ENCODE measurements around the gene PRKRIP1.
"Not testable (repeated sequence)": the region's sequence is repeated elsewhere in the genome, so short reads cannot be mapped to it uniquely, and the experiment has no call there.

The PRKRIP1 gene, protein sequence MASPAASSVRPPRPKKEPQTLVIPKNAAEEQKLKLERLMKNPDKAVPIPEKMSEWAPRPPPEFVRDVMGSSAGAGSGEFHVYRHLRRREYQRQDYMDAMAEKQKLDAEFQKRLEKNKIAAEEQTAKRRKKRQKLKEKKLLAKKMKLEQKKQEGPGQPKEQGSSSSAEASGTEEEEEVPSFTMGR

DNA sequence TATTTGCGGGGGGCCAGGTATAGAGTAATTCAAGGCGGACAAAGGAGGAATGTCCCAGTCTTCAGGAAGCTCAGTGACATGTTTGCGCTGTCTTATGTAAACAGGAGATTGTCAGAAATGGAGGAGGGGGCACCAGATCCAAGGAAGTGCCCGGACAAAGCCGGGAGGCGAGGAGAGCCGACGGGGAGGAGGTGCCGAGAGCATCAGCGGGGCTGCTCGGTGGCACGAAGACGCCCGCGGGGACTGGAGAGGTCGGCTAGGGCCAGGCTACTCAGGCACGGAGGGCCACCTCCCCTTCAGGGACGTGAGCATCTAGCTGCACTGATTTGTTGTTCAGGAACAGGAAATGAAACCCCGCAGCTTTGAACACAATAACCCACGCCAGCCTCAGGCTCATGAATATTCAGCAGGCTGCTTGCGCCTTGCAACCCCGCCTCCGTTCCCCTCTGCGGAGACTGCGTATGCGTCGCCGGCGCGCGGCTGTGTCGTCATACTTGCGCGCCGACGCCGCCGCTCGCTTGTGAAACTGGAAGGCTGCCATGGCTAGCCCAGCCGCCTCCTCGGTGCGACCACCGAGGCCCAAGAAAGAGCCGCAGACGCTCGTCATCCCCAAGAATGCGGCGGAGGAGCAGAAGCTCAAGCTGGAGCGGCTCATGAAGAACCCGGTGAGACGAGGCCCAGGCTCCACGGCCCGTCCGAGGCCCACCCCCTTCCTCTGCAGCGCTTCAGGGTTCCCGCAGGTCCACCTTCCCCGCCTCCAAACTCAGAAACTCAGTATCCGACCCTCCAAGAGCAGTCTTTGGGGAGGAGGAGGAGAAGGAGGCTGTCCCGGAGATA, at the start of gene PRKRIP1:
Gene PRKRIP1, plus strand, starts transcription at position 491 of the 837 bp plus-strand sequence. Its CDS starts 49 bp downstream, at position 540.
- peak; percentile 61 to 91 for DNase-seq (ENCODE audit: low read depth in 1 of 2, low spot score in 1 of 2)
- in situ Hi-C loops (cut with HindIII; ENCODE audit: low pct_unique_long_range_greater_than_20kb, low sequenced_read_pairs), result no loop called here
- TF ChIP-seq JUND (IDR thresholded peaks at IDR 0.05; ENCODE audit: low read depth), result no peak

- DNase-seq (ENCODE audit: low read depth in 1 of 2, low spot score in 1 of 2); in situ Hi-C loops (cut with HindIII; ENCODE audit: low pct_unique_long_range_greater_than_20kb, low sequenced_read_pairs): not testable (repeated sequence)
Observed at GRCh38 chr7:102346983-102347382, 49.2 kb upstream of the PRKRIP1 start.

- in situ Hi-C loops (cut with HindIII; ENCODE audit: low pct_unique_long_range_greater_than_20kb, low sequenced_read_pairs); DNase-seq (ENCODE audit: low read depth in 1 of 2, low spot score in 1 of 2): not testable (repeated sequence)
Observed at GRCh38 chr7:102356344-102356743, 39.8 kb upstream of the PRKRIP1 start, which contains the start of gene SPDYE6. TSS of gene SPDYE6 (minus strand) at chr7:102356444. CDS start at chr7:102356023, 421 bp downstream.

GRCh38 chr7:102363549-102364393, 32.4 kb upstream of the PRKRIP1 start:
- DNase-seq (ENCODE audit: low read depth in 1 of 2, low spot score in 1 of 2), result peak; percentile 30 to 99
- in situ Hi-C loops (cut with HindIII; ENCODE audit: low pct_unique_long_range_greater_than_20kb, low sequenced_read_pairs), result not testable (repeated sequence)

DNA sequence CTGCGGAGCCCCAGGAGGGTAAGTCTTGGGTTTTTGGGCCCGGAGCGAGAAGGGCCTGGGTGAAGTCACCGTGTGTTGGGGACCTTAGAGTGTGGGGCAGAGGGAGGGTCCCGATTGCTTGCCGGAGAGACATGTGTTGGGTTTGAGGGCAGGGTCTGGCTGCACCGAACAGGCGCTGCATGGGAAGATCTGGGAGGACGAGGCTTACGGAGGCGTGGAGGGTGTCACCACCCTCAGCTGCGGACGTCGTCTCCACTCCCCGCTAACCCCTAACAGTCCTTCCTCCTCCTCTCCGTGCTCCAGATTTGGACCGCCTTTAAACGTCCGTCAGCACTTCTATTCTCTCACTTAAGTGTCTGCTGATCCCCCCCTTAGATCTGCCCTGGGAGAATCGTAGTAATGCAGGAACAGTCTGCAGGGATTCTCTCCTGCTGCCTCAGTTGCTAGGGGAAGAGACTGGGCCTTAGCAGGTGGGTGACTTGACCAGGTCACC, 31.7 kb upstream of the PRKRIP1 start:
- DNase-seq (ENCODE audit: low read depth in 1 of 2, low spot score in 1 of 2); in situ Hi-C loops (cut with HindIII; ENCODE audit: low pct_unique_long_range_greater_than_20kb, low sequenced_read_pairs): not testable (repeated sequence)

- DNase-seq (ENCODE audit: low read depth in 1 of 2, low spot score in 1 of 2); in situ Hi-C loops (cut with HindIII; ENCODE audit: low pct_unique_long_range_greater_than_20kb, low sequenced_read_pairs): not testable (repeated sequence)
Observed at GRCh38 chr7:102365390-102365789, 30.8 kb upstream of the PRKRIP1 start.

DNA sequence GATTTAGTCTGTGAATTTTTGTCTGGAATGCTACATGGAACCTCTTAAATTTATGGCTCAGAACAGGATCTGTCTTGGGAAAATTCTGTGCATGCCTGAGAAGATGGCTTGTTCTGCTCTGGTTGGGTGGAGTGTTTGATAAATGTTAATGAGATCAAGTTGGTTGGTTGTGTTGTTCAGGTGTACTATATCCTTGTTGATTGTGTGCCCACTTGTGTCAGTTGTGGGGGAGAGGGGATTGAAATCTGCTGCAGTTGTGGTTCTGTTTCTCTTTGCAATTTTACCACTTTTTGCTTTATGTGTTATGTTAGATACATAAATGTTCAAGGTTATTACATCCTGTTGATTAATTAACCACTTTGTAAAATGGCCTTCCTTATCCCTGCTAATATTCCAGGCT, 26.1 kb upstream of the PRKRIP1 start:
- in situ Hi-C loops (cut with HindIII; ENCODE audit: low pct_unique_long_range_greater_than_20kb, low sequenced_read_pairs); DNase-seq (ENCODE audit: low read depth in 1 of 2, low spot score in 1 of 2): not testable (repeated sequence)

- in situ Hi-C loops (cut with HindIII; ENCODE audit: low pct_unique_long_range_greater_than_20kb, low sequenced_read_pairs); DNase-seq (ENCODE audit: low read depth in 1 of 2, low spot score in 1 of 2): not testable (repeated sequence)
Observed at GRCh38 chr7:102372796-102373195, 23.4 kb upstream of the PRKRIP1 start.

- DNase-seq (ENCODE audit: low read depth in 1 of 2, low spot score in 1 of 2), result no peak
- TF ChIP-seq JUND (IDR thresholded peaks at IDR 0.05; ENCODE audit: low read depth), result no peak
- in situ Hi-C loops (cut with HindIII; ENCODE audit: low pct_unique_long_range_greater_than_20kb, low sequenced_read_pairs), result no loop called here
Observed at GRCh38 chr7:102376964-102377466, 19.1 kb upstream of the PRKRIP1 start.

DNA sequence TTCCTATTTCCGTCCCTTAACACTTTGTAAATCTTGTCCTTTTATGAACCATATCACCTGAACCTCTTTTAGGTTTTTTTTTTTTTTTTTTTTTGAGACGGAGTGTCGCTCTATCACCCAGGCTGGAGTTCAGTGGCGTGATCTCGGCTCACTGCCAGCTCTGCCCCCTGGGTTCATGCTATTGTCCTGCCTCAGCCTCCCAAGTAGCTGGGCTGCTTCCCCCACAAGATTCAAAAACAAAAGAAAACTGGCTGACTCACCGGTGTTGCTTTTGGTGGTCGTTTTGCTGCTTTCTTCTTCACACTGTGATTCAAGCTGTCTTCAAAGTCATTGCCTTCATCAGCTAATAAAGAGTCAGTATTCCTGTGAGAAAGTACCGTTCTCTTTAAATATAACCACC, 15.3 kb upstream of the PRKRIP1 start:
- in situ Hi-C loops (cut with HindIII; ENCODE audit: low pct_unique_long_range_greater_than_20kb, low sequenced_read_pairs); DNase-seq (ENCODE audit: low read depth in 1 of 2, low spot score in 1 of 2): not testable (repeated sequence)

GRCh38 chr7:102381696-102382425, 14.3 kb upstream of the PRKRIP1 start:
- DNase-seq (ENCODE audit: low read depth in 1 of 2, low spot score in 1 of 2); in situ Hi-C loops (cut with HindIII; ENCODE audit: low pct_unique_long_range_greater_than_20kb, low sequenced_read_pairs): not testable (repeated sequence)

GRCh38 chr7:102387064-102387463, 9.1 kb upstream of the PRKRIP1 start:
- no peak for TF ChIP-seq JUND (IDR thresholded peaks at IDR 0.05; ENCODE audit: low read depth)
- DNase-seq (ENCODE audit: low read depth in 1 of 2, low spot score in 1 of 2), result no peak
- in situ Hi-C loops (cut with HindIII; ENCODE audit: low pct_unique_long_range_greater_than_20kb, low sequenced_read_pairs), result no loop called here

Measured in T47D (cell line).